WTC11 (cell line): ENCODE data around the gene EXOSC7. TPM values are rescaled to one million over a fixed set of nuclear protein-coding genes. Genes with fewer than 3 reads are reported as not detected.

ENCODE experiments used
- ATAC-seq: fragments of 200-7000 bp; cut with Tn5 transposase; 2 replicates; pipeline ENCODE4 v1.10.0; 2021; ENCODE audit warnings: mild to moderate bottlenecking, moderate library complexity
- CTCF ChIA-PET: fragments of 300-600 bp; sonication (Branson Sonifier 250); formaldehyde crosslinking; loops from one replicate; lab custom pipeline; 2021; ENCODE audit warnings: antibody characterized with exemption; lab: Charles Lee
- POLR2A ChIA-PET: fragments of 350-600 bp; sonication (Branson Sonifier 250); formaldehyde crosslinking; loops from one replicate; lab custom pipeline; 2021; ENCODE audit warnings: antibody characterized with exemption; lab: Charles Lee
- DNase-seq: peaks from one replicate; pipeline ENCODE4 v3.0.0; 2021; ENCODE audit warnings: low spot score
- H3K27ac Mint-ChIP-seq: 2 replicates; pipeline ENCODE4 v1.8.0; 2021; ENCODE audit warnings: mixed read lengths
- H3K27me3 Mint-ChIP-seq: 2 replicates; pipeline ENCODE4 v1.8.0; 2021; ENCODE audit warnings: low read depth, mild to moderate bottlenecking, moderate library complexity, mixed read lengths
- H3K36me3 Mint-ChIP-seq: 2 replicates; pipeline ENCODE4 v1.8.0; 2021; ENCODE audit warnings: mixed read lengths
- H3K4me1 Mint-ChIP-seq: 2 replicates; pipeline ENCODE4 v1.8.0; 2022; ENCODE audit warnings: mixed read lengths
- H3K4me3 Mint-ChIP-seq: 2 replicates; pipeline ENCODE4 v1.8.0; 2021; ENCODE audit warnings: mild to moderate bottlenecking, moderate library complexity, mixed read lengths
- H3K9me3 Mint-ChIP-seq: 2 replicates; pipeline ENCODE4 v1.8.0; 2021; ENCODE audit warnings: mixed read lengths
- CBFB ChIP-seq: sonication (generic); formaldehyde crosslinking; IDR thresholded peaks from 2 replicates; pipeline ENCODE4 v1.8.1; 2022; ENCODE audit warnings: mild to moderate bottlenecking, low read depth, missing genetic modification reagents
- E2F5 ChIP-seq: sonication (generic); formaldehyde crosslinking; IDR thresholded peaks from 2 replicates; pipeline ENCODE4 v1.8.1; 2022; ENCODE audit warnings: mild to moderate bottlenecking, moderate library complexity, missing genetic modification reagents
- ERG ChIP-seq: fragments of 250-450 bp; sonication (Bioruptor Pico); IDR thresholded peaks from 2 replicates; pipeline ENCODE4 v1.8.0; 2021; ENCODE audit warnings: mild to moderate bottlenecking
- FOXJ3 ChIP-seq: sonication (generic); formaldehyde crosslinking; IDR thresholded peaks from 2 replicates; pipeline ENCODE4 v1.9.0; 2021; ENCODE audit warnings: missing genetic modification reagents, mild to moderate bottlenecking, borderline replicate concordance
- FOXP1 ChIP-seq: sonication (generic); formaldehyde crosslinking; IDR thresholded peaks from 2 replicates; pipeline ENCODE4 v1.8.0; 2022; ENCODE audit warnings: missing genetic modification reagents, mild to moderate bottlenecking, moderate library complexity, borderline replicate concordance
- IRF2 ChIP-seq: sonication (generic); formaldehyde crosslinking; IDR thresholded peaks from 2 replicates; pipeline ENCODE4 v1.8.0; 2022; ENCODE audit warnings: low read depth, missing genetic modification reagents, borderline replicate concordance
- JAZF1 ChIP-seq: fragments of 250-450 bp; sonication (Bioruptor Pico); IDR thresholded peaks from 2 replicates; pipeline ENCODE4 v1.9.0; 2021; ENCODE audit warnings: moderate library complexity, mild to moderate bottlenecking, inconsistent platforms
- MYBL2 ChIP-seq: sonication (generic); formaldehyde crosslinking; IDR thresholded peaks from 2 replicates; pipeline ENCODE4 v1.8.1; 2023; ENCODE audit warnings: mild to moderate bottlenecking, moderate library complexity, missing genetic modification reagents
- NR1H2 ChIP-seq: sonication (generic); formaldehyde crosslinking; IDR thresholded peaks from 2 replicates; pipeline ENCODE4 v1.9.0; 2021; ENCODE audit warnings: mild to moderate bottlenecking, moderate library complexity, missing genetic modification reagents
- PRDM15 ChIP-seq: sonication (generic); formaldehyde crosslinking; IDR thresholded peaks from 2 replicates; pipeline ENCODE4 v1.8.0; 2022; ENCODE audit warnings: missing genetic modification reagents
- SMAD3 ChIP-seq: sonication (generic); formaldehyde crosslinking; IDR thresholded peaks from 2 replicates; pipeline ENCODE4 v1.8.0; 2022; ENCODE audit warnings: missing genetic modification reagents, mild to moderate bottlenecking, borderline replicate concordance
- TCF7 ChIP-seq: sonication (generic); formaldehyde crosslinking; IDR thresholded peaks from 2 replicates; pipeline ENCODE4 v1.8.0; 2022; ENCODE audit warnings: mild to moderate bottlenecking, low read depth, missing genetic modification reagents, moderate library complexity
- USF1 ChIP-seq: sonication (generic); formaldehyde crosslinking; IDR thresholded peaks from 2 replicates; pipeline ENCODE4 v1.8.0; 2022; ENCODE audit warnings: mild to moderate bottlenecking, missing genetic modification reagents
- ZNF138 ChIP-seq: sonication (generic); formaldehyde crosslinking; conservative IDR thresholded peaks from 2 replicates; pipeline ENCODE4 v1.8.1; 2022; ENCODE audit warnings: mild to moderate bottlenecking, moderate library complexity, missing genetic modification reagents
- ZNF416 ChIP-seq: fragments of 250-450 bp; sonication (Bioruptor Pico); IDR thresholded peaks from 2 replicates; pipeline ENCODE4 v1.9.0; 2021; ENCODE audit warnings: mild to moderate bottlenecking, inconsistent platforms
- ZNF425 ChIP-seq: fragments of 250-450 bp; sonication (Bioruptor Pico); conservative IDR thresholded peaks from 2 replicates; pipeline ENCODE4 v1.9.0; 2021; ENCODE audit warnings: mild to moderate bottlenecking
- total RNA-seq: library from RNA; stranded (reverse); gene quantifications from 3 replicates; pipeline ENCODE4 v1.2.3, GENCODE V29; 2021
- TF ChIP-seq, protein P1 (sequence below): sonication (generic); formaldehyde crosslinking; IDR thresholded peaks from 2 replicates; pipeline ENCODE4 v1.8.0; 2022; ENCODE audit warnings: mild to moderate bottlenecking, missing genetic modification reagents
- TF ChIP-seq, protein P2 (sequence below): fragments of 250-450 bp; sonication (Bioruptor Pico); IDR thresholded peaks from 2 replicates; pipeline ENCODE4 v1.9.0; 2021; ENCODE audit warnings: mild to moderate bottlenecking, borderline replicate concordance

EXOSC7 gene
- total RNA-seq, 1 experiment from 2014 or later = 85.7 TPM

DNA sequence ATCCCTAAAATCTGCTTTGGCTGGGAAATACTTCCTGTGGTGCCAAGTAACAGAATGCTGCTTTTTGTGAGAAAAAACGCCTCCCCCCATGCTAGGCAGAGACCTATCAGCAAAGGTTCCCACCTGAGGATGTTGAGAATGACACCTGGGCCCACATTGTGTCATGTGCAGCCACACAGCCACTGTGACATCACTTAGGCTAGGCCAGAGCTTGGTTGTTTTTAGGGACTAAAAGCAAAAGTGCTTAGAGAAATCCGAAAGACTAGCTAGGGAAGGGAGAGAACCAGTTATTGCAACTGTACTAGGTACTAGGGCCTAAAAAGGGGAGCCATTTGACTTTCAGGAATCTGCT is 6.2 kb upstream of the EXOSC7 start:
- Mint-ChIP-seq H3K27ac (no peak overlapping the region), H3K4me1 (peaks cover 13% of the 10 kb centered on the region)

More for the DNA sequence above, 6.2 kb upstream of the EXOSC7 start:
- DNase-seq (no peak), ATAC-seq (no peak)
- TF ChIP-seq FOXP1 (no peak), ZNF425 (CRISPR knock-in tag) (no peak), USF1 (CRISPR knock-in tag) (no peak), PRDM15 (CRISPR knock-in tag) (no peak), MYBL2 (CRISPR knock-in tag) (no peak), TCF7 (CRISPR knock-in tag) (no peak), FOXJ3 (no peak), NR1H2 (CRISPR knock-in tag) (no peak), IRF2 (CRISPR knock-in tag) (no peak), CBFB (no peak), ZNF416 (no peak), ERG (CRISPR knock-in tag) (no peak), E2F5 (CRISPR knock-in tag) (no peak), SMAD3 (no peak), JAZF1 (no peak), ZNF138 (CRISPR knock-in tag) (no peak)
- TF ChIP-seq, protein P1, sequence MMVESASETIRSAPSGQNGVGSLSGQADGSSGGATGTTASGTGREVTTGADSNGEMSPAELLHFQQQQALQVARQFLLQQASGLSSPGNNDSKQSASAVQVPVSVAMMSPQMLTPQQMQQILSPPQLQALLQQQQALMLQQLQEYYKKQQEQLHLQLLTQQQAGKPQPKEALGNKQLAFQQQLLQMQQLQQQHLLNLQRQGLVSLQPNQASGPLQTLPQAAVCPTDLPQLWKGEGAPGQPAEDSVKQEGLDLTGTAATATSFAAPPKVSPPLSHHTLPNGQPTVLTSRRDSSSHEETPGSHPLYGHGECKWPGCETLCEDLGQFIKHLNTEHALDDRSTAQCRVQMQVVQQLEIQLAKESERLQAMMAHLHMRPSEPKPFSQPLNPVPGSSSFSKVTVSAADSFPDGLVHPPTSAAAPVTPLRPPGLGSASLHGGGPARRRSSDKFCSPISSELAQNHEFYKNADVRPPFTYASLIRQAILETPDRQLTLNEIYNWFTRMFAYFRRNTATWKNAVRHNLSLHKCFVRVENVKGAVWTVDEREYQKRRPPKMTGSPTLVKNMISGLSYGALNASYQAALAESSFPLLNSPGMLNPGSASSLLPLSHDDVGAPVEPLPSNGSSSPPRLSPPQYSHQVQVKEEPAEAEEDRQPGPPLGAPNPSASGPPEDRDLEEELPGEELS (CRISPR knock-in tag) = no peak
- TF ChIP-seq, protein P2, sequence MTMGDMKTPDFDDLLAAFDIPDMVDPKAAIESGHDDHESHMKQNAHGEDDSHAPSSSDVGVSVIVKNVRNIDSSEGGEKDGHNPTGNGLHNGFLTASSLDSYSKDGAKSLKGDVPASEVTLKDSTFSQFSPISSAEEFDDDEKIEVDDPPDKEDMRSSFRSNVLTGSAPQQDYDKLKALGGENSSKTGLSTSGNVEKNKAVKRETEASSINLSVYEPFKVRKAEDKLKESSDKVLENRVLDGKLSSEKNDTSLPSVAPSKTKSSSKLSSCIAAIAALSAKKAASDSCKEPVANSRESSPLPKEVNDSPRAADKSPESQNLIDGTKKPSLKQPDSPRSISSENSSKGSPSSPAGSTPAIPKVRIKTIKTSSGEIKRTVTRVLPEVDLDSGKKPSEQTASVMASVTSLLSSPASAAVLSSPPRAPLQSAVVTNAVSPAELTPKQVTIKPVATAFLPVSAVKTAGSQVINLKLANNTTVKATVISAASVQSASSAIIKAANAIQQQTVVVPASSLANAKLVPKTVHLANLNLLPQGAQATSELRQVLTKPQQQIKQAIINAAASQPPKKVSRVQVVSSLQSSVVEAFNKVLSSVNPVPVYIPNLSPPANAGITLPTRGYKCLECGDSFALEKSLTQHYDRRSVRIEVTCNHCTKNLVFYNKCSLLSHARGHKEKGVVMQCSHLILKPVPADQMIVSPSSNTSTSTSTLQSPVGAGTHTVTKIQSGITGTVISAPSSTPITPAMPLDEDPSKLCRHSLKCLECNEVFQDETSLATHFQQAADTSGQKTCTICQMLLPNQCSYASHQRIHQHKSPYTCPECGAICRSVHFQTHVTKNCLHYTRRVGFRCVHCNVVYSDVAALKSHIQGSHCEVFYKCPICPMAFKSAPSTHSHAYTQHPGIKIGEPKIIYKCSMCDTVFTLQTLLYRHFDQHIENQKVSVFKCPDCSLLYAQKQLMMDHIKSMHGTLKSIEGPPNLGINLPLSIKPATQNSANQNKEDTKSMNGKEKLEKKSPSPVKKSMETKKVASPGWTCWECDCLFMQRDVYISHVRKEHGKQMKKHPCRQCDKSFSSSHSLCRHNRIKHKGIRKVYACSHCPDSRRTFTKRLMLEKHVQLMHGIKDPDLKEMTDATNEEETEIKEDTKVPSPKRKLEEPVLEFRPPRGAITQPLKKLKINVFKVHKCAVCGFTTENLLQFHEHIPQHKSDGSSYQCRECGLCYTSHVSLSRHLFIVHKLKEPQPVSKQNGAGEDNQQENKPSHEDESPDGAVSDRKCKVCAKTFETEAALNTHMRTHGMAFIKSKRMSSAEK (CRISPR knock-in tag) = no peak
- POLR2A ChIA-PET = no interaction called here
- H3K9me3 Mint-ChIP-seq = no peaks in the 10 kb centered on the region
- CTCF ChIA-PET = no interaction called here
- no peaks in the 10 kb centered on the region for H3K27me3 Mint-ChIP-seq
- no peaks in the 10 kb centered on the region for H3K36me3 Mint-ChIP-seq
- no peak overlapping the region for H3K4me3 Mint-ChIP-seq
